Skin of body (tissue), 2 donors: ENCODE measurements around the gene GPR32. TPM values are rescaled to one million over a fixed set of nuclear protein-coding genes. Genes with fewer than 3 reads are reported as not detected.
"Not testable (repeated sequence)": the region's sequence is repeated elsewhere in the genome, so short reads cannot be mapped to it uniquely, and the experiment has no call there.

Experiments
- DNase-seq: peaks from one replicate; lab custom pipeline; 2025; lab: John Stamatoyannopoulos, UW
- total RNA-seq: library from RNA; depleted of rRNA; stranded (reverse); fragments of >200 nt; gene quantifications from one replicate; pipeline ENCODE4 v1.2.3, GENCODE V29; 2014

Gene GPR32
- total RNA-seq, 1 donor from 2014 or later, result not detected

GRCh38 chr19:50747141-50747540, 23.1 kb upstream of the GPR32 start:
- DNase-seq, result not testable (repeated sequence)

GRCh38 chr19:50749490-50749889, 20.8 kb upstream of the GPR32 start:
- no peak for DNase-seq

- no peak for DNase-seq
These were observed 20.3 kb upstream of the GPR32 start for GRCh38 chr19:50750010-50750409.

- DNase-seq, result no peak
These were observed 16.4 kb upstream of the GPR32 start for GRCh38 chr19:50753879-50754278.

- not testable (repeated sequence) for DNase-seq
These were observed 14.0 kb upstream of the GPR32 start for GRCh38 chr19:50756244-50756643.

GRCh38 chr19:50757624-50758023, 12.6 kb upstream of the GPR32 start:
- DNase-seq, result not testable (repeated sequence)

- DNase-seq, result not testable (repeated sequence)
These were observed 11.2 kb upstream of the GPR32 start for GRCh38 chr19:50759076-50759475.

GRCh38 chr19:50759886-50760285, 10.4 kb upstream of the GPR32 start:
- no peak for DNase-seq

GRCh38 chr19:50761501-50761900, 8.8 kb upstream of the GPR32 start:
- not testable (repeated sequence) for DNase-seq

GRCh38 chr19:50763521-50763920, 6.7 kb upstream of the GPR32 start:
- not testable (repeated sequence) for DNase-seq

GRCh38 chr19:50764409-50764808, 5.9 kb upstream of the GPR32 start:
- no peak for DNase-seq

- not testable (repeated sequence) for DNase-seq
These were observed 3.5 kb upstream of the GPR32 start for GRCh38 chr19:50766746-50767145.

- not testable (repeated sequence) for DNase-seq
These were observed 3.0 kb upstream of the GPR32 start for GRCh38 chr19:50767263-50767662.

GRCh38 chr19:50768277-50768676, 2.0 kb upstream of the GPR32 start:
- no peak for DNase-seq

GRCh38 chr19:50770888-50771287, 624 bp downstream of the GPR32 start:
- no peak for DNase-seq

- DNase-seq, result no peak
These were observed 2.2 kb downstream of the GPR32 start for GRCh38 chr19:50772476-50772875.

- not testable (repeated sequence) for DNase-seq
These were observed 2.6 kb downstream of the GPR32 start for GRCh38 chr19:50772912-50773311.

- not testable (repeated sequence) for DNase-seq
These were observed 3.2 kb downstream of the GPR32 start for GRCh38 chr19:50773454-50773853.

- no peak for DNase-seq
These were observed 5.9 kb downstream of the GPR32 start for GRCh38 chr19:50776131-50776530.

- DNase-seq, result no peak
These were observed 7.0 kb downstream of the GPR32 start for GRCh38 chr19:50777261-50777660.

- DNase-seq, result no peak
These were observed 7.6 kb downstream of the GPR32 start for GRCh38 chr19:50777830-50778303.

- DNase-seq, result no peak
These were observed 8.7 kb downstream of the GPR32 start for GRCh38 chr19:50778906-50779430.

- no peak for DNase-seq
These were observed 9.5 kb downstream of the GPR32 start for GRCh38 chr19:50779504-50780457.
